Fibroblast of gingiva (primary cell): Measurements from ENCODE around the gene GRAP2.
"Not testable (repeated sequence)": the region's sequence is repeated elsewhere in the genome, so short reads cannot be mapped to it uniquely, and the experiment has no call there.

Experiments used
- DNase-seq: peaks from one replicate; pipeline ENCODE4 v3.0.0-alpha.2; 2011; ENCODE audit warnings: low read depth

Gene GRAP2

GRCh38 chr22:39897841-39898240 lies 3.0 kb upstream of the GRAP2 start:
- no peak for DNase-seq

- DNase-seq, result no peak
These were observed 1.9 kb upstream of the GRAP2 start for GRCh38 chr22:39898997-39899396.

- no peak for DNase-seq
These were observed 772 bp downstream of the GRAP2 start for GRCh38 chr22:39901565-39902146.

GRCh38 chr22:39904024-39904423 lies 3.1 kb downstream of the GRAP2 start:
- DNase-seq, result not testable (repeated sequence)

GRCh38 chr22:39904862-39905261 lies 4.0 kb downstream of the GRAP2 start:
- no peak for DNase-seq

GRCh38 chr22:39905687-39906086 lies 4.8 kb downstream of the GRAP2 start:
- no peak for DNase-seq

GRCh38 chr22:39906207-39906606 lies 5.3 kb downstream of the GRAP2 start:
- no peak for DNase-seq

- no peak for DNase-seq
These were observed 6.2 kb downstream of the GRAP2 start for GRCh38 chr22:39907047-39907446.

GRCh38 chr22:39907605-39908097 lies 6.8 kb downstream of the GRAP2 start:
- no peak for DNase-seq

- no peak for DNase-seq
These were observed 7.3 kb downstream of the GRAP2 start for GRCh38 chr22:39908136-39908535.

- no peak for DNase-seq
These were observed 7.9 kb downstream of the GRAP2 start for GRCh38 chr22:39908737-39909136.

- no peak for DNase-seq
These were observed 10.2 kb downstream of the GRAP2 start for GRCh38 chr22:39910876-39911613.

GRCh38 chr22:39913321-39913720 lies 12.4 kb downstream of the GRAP2 start:
- no peak for DNase-seq

GRCh38 chr22:39913886-39914285 lies 13.0 kb downstream of the GRAP2 start:
- no peak for DNase-seq

GRCh38 chr22:39914584-39914983 lies 13.7 kb downstream of the GRAP2 start:
- DNase-seq, result no peak

GRCh38 chr22:39915295-39915726 lies 14.4 kb downstream of the GRAP2 start:
- no peak for DNase-seq

- no peak for DNase-seq
These were observed 15.6 kb downstream of the GRAP2 start for GRCh38 chr22:39916496-39916895.

GRCh38 chr22:39917197-39917643 lies 16.3 kb downstream of the GRAP2 start:
- DNase-seq, result no peak

GRCh38 chr22:39917776-39918495 lies 17.1 kb downstream of the GRAP2 start:
- DNase-seq, result no peak

- DNase-seq, result no peak
These were observed 19.4 kb downstream of the GRAP2 start for GRCh38 chr22:39920134-39920743.

GRCh38 chr22:39923696-39924095 lies 22.8 kb downstream of the GRAP2 start:
- no peak for DNase-seq

GRCh38 chr22:39924286-39924685 lies 23.4 kb downstream of the GRAP2 start:
- no peak for DNase-seq
